NCI-H2171 (cell line): ENCODE results near the gene LRIG1.

Experiments
- DNase-seq: peaks from one replicate; lab custom pipeline; 2025; lab: John Stamatoyannopoulos, UW

Gene LRIG1, protein sequence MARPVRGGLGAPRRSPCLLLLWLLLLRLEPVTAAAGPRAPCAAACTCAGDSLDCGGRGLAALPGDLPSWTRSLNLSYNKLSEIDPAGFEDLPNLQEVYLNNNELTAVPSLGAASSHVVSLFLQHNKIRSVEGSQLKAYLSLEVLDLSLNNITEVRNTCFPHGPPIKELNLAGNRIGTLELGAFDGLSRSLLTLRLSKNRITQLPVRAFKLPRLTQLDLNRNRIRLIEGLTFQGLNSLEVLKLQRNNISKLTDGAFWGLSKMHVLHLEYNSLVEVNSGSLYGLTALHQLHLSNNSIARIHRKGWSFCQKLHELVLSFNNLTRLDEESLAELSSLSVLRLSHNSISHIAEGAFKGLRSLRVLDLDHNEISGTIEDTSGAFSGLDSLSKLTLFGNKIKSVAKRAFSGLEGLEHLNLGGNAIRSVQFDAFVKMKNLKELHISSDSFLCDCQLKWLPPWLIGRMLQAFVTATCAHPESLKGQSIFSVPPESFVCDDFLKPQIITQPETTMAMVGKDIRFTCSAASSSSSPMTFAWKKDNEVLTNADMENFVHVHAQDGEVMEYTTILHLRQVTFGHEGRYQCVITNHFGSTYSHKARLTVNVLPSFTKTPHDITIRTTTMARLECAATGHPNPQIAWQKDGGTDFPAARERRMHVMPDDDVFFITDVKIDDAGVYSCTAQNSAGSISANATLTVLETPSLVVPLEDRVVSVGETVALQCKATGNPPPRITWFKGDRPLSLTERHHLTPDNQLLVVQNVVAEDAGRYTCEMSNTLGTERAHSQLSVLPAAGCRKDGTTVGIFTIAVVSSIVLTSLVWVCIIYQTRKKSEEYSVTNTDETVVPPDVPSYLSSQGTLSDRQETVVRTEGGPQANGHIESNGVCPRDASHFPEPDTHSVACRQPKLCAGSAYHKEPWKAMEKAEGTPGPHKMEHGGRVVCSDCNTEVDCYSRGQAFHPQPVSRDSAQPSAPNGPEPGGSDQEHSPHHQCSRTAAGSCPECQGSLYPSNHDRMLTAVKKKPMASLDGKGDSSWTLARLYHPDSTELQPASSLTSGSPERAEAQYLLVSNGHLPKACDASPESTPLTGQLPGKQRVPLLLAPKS

DNA sequence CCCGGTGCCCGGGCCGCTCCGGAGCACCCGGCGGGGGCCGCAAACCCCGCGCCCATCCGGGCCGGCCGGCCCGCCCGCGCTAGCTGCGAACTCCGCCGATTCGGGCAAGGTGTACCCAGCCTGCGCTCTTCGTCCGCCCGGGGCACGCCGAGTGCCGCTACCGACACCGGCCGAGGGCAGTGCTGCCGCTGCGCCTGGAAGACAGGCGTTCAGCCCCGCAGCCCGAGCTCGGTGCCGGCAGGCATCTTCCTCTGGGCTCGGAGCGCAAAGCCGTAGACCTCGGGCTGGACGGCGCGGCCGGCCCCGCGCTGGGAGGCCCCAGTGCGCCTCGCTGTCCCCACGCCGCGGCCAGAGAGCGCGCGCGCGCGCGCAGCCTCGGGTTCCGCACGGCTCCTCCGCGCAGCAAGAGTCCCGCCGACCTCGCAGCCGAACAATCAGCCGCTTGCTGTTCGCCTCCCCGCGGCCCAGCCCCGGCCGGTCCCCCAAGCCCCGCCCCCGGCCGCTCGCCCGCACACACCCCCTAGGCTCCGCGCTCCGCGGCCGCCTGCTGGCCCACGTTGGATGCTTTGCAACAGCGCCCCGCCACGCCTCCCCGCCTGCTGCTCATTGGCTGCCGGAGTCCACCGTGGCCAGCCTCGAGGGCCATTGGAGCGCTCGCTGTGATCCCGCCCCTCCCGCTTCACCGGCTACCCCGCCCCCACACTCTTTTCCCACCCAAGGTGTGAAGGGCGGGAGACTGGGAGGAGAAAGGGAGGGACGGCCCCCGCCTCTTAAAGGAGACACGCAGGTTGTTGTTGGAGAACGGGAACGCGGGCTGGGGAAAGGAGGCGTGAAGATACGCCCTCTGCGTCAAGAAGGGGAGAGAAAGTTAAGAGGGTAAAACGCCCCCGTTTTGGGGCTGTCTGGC lies at the start of gene LRIG1:
TSS of gene LRIG1 (minus strand) at position 447 of the 907 bp plus-strand sequence. CDS start 615 bp downstream, outside the sequence.
- DNase-seq = peak; percentile 90

GRCh38 chr3:66544619-66545429 lies 44.0 kb upstream of the LRIG1 start:
- no peak for DNase-seq

- no peak for DNase-seq
Observed at GRCh38 chr3:66542153-66542552, 41.3 kb upstream of the LRIG1 start.

DNA sequence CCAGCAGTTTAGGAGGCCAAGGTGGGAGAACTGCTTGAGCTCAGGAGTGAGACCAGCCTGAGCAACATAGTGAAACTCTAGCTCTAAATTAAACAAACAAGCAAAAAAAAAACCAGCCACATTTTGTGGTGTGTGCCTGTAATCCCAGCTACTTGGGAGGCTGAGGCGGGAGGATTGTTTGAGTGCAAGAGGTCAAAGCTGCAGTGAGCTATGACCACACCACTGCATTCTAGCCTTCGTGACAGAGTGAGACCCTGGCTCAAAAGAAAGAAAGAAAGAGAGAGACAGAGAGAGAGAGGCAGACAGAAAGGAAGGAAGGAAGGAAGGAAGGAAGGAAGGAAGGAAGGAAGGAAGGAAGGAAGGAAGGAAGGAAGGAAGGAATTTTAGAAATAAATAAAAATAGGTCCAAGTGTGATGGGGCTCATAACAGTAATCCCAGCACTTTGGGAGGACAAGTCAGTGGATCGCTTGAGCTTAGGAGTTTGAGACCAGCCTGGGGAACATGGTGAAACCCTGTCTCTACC lies 38.7 kb upstream of the LRIG1 start:
- no peak for DNase-seq

DNA sequence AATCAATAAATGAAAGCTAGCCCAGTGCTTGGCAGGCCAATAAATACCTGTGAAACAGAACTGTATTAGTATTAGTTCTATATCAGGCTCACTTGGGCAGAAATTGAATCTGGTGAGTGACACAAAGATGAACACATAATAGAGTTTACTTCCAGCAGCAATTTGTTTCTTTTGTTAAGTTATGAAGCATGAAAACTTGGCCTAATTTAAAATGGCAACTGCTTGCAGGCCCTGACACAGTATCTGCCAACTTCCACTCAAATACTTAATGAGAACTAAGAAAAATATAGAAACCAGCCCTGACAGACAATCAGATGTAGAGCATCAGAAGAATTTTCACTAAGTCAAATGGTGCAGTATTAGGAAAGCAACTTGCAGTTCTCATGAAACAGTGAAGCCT lies 37.6 kb upstream of the LRIG1 start:
- no peak for DNase-seq

GRCh38 chr3:66537735-66538134 lies 36.9 kb upstream of the LRIG1 start:
- no peak for DNase-seq

GRCh38 chr3:66536791-66537190 lies 36.0 kb upstream of the LRIG1 start:
- no peak for DNase-seq

- no peak for DNase-seq
Observed at GRCh38 chr3:66534304-66534845, 33.6 kb upstream of the LRIG1 start.

GRCh38 chr3:66532613-66533012 lies 31.8 kb upstream of the LRIG1 start:
- no peak for DNase-seq

- DNase-seq = no peak
Observed at GRCh38 chr3:66532160-66532587, 31.4 kb upstream of the LRIG1 start.

GRCh38 chr3:66531256-66531655 lies 30.4 kb upstream of the LRIG1 start:
- no peak for DNase-seq

DNA sequence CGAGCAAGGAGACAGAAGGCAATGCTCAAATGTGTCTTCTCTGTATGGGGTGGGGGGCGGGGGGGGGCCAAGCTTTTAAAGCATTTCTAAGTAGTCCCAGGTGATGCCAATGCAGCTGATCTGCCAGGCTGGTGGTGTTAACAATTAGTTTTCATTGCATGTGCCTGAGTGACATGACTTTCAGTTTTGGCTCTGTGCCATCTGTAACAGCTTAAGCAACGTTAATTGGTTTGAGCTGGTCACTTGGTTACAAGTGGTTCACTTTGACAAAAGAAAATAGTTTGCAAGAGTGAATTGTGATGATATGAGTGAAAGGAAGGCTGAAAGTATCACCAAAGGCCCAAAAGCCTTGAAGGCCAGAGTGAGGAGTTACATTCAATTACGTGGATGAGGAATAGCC lies 26.4 kb upstream of the LRIG1 start:
- peak; percentile 13 for DNase-seq

DNA sequence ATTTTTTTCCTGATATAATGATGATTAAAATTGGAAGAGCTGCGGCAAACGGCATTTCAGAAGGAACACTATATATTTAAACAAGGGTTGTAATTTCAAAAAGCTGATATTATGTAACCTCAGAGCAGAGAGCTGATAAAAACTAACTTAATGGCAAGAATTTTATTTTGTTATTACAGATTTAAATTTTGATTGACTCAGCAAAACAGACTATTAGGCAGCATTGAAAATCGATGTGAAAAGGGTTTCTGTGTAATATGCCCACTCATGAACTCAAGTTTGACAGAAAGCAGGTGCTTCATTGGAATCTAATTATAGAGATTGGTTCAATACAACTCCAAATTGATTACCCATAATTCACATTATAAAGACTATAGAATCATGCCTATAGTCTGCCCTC lies 24.9 kb upstream of the LRIG1 start:
- DNase-seq = no peak

- no peak for DNase-seq
Observed at GRCh38 chr3:66520724-66521123, 19.9 kb upstream of the LRIG1 start.

- no peak for DNase-seq
Observed at GRCh38 chr3:66518644-66519043, 17.8 kb upstream of the LRIG1 start.

- DNase-seq = no peak
Observed at GRCh38 chr3:66518126-66518525, 17.3 kb upstream of the LRIG1 start.

DNA sequence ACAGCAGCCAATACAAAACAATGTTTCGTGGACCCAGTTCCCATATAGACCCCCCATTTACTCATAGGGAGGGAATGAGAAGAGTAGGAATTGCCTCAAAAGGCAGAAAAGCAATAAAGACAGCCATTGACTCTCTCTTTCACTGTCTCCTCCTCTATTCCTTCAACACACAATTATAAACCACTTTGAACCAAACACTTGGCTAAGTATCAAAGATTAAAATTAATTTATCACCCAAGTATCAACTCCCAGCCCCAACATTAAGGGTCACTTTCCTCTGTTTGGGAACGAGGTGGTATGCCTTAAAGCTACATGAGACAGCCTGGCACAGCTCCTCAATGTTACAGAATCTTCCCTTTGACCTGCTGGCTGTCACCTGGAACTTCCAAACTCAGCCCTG lies 16.4 kb upstream of the LRIG1 start:
- DNase-seq = no peak

DNA sequence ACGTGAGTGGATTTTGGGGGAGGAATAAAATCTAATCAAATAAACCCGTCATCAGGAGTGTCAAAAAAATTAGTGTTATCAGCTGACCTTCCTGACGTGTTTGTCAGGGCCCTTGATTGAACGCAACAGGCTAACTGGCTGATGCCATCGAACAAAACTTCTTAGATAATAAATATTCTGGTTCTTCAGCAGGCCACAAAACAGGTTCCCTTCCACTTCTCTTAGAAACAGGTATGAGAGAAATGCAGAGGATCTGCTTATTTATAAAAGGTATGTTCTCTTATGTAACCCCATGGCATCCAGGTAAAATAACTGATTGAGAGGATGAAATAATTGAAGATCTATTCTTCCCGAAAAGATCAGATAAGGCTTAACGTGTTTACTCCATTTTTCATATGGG lies 7.6 kb upstream of the LRIG1 start:
- no peak for DNase-seq

DNA sequence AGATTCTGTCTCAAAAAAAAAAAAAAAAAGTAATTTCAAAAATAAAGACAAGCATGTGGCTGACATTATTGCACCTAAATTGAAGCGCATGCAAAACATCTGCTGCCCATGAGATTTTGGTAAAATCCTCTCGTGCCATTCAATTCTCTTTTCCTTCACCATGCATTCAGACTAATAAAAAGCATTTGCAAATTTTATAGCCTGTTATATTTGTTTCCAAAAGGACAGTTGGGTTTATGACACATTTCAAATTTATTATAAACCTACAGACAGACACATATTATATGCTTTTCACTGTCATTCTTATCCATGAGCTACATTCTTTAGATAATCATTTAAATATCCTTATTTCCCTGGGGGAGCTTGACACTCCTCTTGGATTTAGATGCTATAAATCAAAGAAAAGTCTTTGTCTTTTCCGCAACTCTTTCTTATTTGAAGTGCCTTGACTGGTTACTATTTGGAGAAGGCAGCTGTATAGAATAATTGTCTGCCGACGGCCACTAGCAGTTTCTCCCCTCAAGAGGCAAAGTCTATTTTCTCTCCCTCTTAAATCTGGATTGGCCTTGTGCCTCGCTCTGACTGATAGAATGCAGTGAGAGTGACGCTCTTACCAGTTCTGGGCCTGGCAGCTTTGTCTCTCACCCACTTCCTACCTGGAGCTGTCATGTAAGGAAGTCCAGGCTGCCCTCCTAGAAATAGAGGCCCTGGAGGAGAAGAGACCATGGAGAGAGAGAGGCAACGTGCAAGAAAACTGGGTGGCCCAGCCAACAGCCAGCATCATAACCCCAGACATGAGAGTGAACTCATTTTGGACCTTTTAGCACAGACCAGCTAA lies 6.8 kb upstream of the LRIG1 start:
- no peak for DNase-seq
